GM21825 (cell line): ENCODE data around the gene PLXDC2.

ENCODE experiments used
- ATAC-seq: cut with Tn5 transposase; IDR thresholded peaks from one replicate; pipeline ENCODE4 v1.9.1; 2021; ENCODE audit warnings: mild to moderate bottlenecking, moderate library complexity; ENCODE audit not compliant: unreplicated experiment

PLXDC2 gene

GRCh38 chr10:20314431-20314830 is 498.2 kb downstream of the PLXDC2 start:
- no peak for ATAC-seq

DNA sequence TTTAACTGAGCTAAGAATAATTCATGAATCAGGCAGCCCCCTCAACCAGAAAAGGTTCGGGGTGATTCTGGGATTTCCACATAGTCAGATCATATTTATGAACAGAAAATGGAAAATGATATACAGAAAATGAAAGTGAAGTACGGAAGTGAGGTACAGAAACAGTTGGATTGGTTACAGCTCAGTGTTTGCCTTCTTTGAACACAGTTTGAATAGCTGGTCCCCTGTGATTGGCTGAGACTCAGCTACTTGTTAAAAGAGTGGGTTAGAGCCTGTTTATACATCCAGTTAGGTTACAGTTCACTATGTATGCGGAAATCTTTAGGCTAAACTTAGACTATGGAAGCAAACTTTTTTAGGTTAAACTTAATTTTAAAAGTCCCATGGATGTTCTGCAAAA is 511.7 kb downstream of the PLXDC2 start:
- no peak for ATAC-seq

GRCh38 chr10:20330246-20330645 is 514.0 kb downstream of the PLXDC2 start:
- no peak for ATAC-seq

GRCh38 chr10:20334559-20334958 is 518.3 kb downstream of the PLXDC2 start:
- ATAC-seq = no peak
